Esophagus muscularis mucosa (tissue), 3 donors: ENCODE results near the gene MRPS25.

ENCODE experiments used
- EP300 ChIP-seq: sonication (generic); formaldehyde crosslinking; IDR thresholded peaks from one replicate; pipeline ENCODE4 v1.6.1; 2017; ENCODE audit warnings: antibody characterized with exemption
- TF ChIP-seq, protein P1 (sequence below), 3 experiments: fragments of 200-600 bp in 2 of 3; fragments of 450-650 bp in 1 of 3; sonication (generic) in 2 of 3; IDR thresholded peaks; one replicate each; pipeline ENCODE4 v1.5.1; 2017 to 2019; ENCODE audit warnings: antibody characterized with exemption in 3 of 3, mild to moderate bottlenecking in 2 of 3, moderate library complexity in 1 of 3

- TF ChIP-seq, protein P1, sequence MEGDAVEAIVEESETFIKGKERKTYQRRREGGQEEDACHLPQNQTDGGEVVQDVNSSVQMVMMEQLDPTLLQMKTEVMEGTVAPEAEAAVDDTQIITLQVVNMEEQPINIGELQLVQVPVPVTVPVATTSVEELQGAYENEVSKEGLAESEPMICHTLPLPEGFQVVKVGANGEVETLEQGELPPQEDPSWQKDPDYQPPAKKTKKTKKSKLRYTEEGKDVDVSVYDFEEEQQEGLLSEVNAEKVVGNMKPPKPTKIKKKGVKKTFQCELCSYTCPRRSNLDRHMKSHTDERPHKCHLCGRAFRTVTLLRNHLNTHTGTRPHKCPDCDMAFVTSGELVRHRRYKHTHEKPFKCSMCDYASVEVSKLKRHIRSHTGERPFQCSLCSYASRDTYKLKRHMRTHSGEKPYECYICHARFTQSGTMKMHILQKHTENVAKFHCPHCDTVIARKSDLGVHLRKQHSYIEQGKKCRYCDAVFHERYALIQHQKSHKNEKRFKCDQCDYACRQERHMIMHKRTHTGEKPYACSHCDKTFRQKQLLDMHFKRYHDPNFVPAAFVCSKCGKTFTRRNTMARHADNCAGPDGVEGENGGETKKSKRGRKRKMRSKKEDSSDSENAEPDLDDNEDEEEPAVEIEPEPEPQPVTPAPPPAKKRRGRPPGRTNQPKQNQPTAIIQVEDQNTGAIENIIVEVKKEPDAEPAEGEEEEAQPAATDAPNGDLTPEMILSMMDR (IDR thresholded peaks at IDR 0.05): no peak
- no peak for TF ChIP-seq EP300
Observed at GRCh38 chr3:15010664-15011063, 54.5 kb downstream of the MRPS25 start.
